WTC11 (cell line): ENCODE results near the gene PRAC2.

Experiments
- NFYB ChIP-seq: sonication (generic); formaldehyde crosslinking; conservative IDR thresholded peaks from 2 replicates; pipeline ENCODE4 v1.8.0; 2022; ENCODE audit warnings: low read depth, missing genetic modification reagents
- SP1 ChIP-seq: sonication (generic); formaldehyde crosslinking; conservative IDR thresholded peaks from 2 replicates; pipeline ENCODE4 v1.8.1; 2022; ENCODE audit warnings: missing genetic modification reagents
- TCF7 ChIP-seq: sonication (generic); formaldehyde crosslinking; IDR thresholded peaks from 2 replicates; pipeline ENCODE4 v1.8.0; 2022; ENCODE audit warnings: mild to moderate bottlenecking, low read depth, missing genetic modification reagents, moderate library complexity
- ZNF138 ChIP-seq: sonication (generic); formaldehyde crosslinking; conservative IDR thresholded peaks from 2 replicates; pipeline ENCODE4 v1.8.1; 2022; ENCODE audit warnings: mild to moderate bottlenecking, moderate library complexity, missing genetic modification reagents
- ZNF317 ChIP-seq: sonication (generic); formaldehyde crosslinking; IDR thresholded peaks from 2 replicates; pipeline ENCODE4 v1.8.1; 2023; ENCODE audit warnings: low read depth, mild to moderate bottlenecking, moderate library complexity, missing genetic modification reagents, borderline replicate concordance
- TF ChIP-seq, protein P1 (sequence below): sonication (generic); formaldehyde crosslinking; IDR thresholded peaks from 2 replicates; pipeline ENCODE4 v1.8.1; 2022; ENCODE audit warnings: low read depth, missing genetic modification reagents, borderline replicate concordance
- TF ChIP-seq, protein P2 (sequence below): fragments of 200-600 bp; IDR thresholded peaks from 2 replicates; pipeline ENCODE4 v1.8.0; 2022; ENCODE audit warnings: antibody characterized with exemption
- TF ChIP-seq, protein P3 (sequence below): fragments of 250-450 bp; sonication (Bioruptor Pico); IDR thresholded peaks from 2 replicates; pipeline ENCODE4 v1.9.0; 2021; ENCODE audit warnings: mild to moderate bottlenecking
- TF ChIP-seq, protein P4 (sequence below): sonication (generic); formaldehyde crosslinking; IDR thresholded peaks from 2 replicates; pipeline ENCODE4 v1.8.1; 2023; ENCODE audit warnings: mild to moderate bottlenecking, missing genetic modification reagents
- TF ChIP-seq, protein P5 (sequence below): sonication (generic); formaldehyde crosslinking; IDR thresholded peaks from 2 replicates; pipeline ENCODE4 v1.8.1; 2023; ENCODE audit warnings: mild to moderate bottlenecking, missing genetic modification reagents, moderate library complexity
- TF ChIP-seq, protein P6 (sequence below): sonication (generic); formaldehyde crosslinking; IDR thresholded peaks from 2 replicates; pipeline ENCODE4 v1.8.1; 2022; ENCODE audit warnings: missing genetic modification reagents, borderline replicate concordance

DNA sequence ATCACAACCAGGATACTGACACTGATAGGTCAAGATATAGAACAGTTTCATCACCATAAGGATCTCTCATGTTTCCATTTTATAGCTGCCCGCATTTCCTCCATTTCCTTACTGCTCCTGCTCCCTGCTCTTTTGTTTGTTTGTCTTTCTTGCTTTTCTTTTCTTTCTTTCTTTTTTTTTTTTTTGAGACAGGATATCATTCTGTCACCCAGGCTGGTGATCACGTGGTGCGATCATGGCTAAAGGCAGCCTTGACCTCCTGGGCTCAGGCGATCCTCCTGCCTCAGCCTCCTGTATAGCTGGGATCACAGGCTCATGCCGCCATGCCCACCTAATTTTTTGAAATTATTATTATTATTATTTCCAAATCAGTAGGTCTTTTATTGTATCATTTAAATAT, 32.3 kb upstream of the PRAC2 start:
- TF ChIP-seq SP1 (no peak), ZNF138 (CRISPR knock-in tag) (no peak), NFYB (CRISPR knock-in tag) (no peak), TCF7 (no peak), ZNF317 (CRISPR knock-in tag) (no peak)
- TF ChIP-seq, protein P1, sequence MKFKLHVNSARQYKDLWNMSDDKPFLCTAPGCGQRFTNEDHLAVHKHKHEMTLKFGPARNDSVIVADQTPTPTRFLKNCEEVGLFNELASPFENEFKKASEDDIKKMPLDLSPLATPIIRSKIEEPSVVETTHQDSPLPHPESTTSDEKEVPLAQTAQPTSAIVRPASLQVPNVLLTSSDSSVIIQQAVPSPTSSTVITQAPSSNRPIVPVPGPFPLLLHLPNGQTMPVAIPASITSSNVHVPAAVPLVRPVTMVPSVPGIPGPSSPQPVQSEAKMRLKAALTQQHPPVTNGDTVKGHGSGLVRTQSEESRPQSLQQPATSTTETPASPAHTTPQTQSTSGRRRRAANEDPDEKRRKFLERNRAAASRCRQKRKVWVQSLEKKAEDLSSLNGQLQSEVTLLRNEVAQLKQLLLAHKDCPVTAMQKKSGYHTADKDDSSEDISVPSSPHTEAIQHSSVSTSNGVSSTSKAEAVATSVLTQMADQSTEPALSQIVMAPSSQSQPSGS (CRISPR knock-in tag) = no peak
- TF ChIP-seq, protein P2, sequence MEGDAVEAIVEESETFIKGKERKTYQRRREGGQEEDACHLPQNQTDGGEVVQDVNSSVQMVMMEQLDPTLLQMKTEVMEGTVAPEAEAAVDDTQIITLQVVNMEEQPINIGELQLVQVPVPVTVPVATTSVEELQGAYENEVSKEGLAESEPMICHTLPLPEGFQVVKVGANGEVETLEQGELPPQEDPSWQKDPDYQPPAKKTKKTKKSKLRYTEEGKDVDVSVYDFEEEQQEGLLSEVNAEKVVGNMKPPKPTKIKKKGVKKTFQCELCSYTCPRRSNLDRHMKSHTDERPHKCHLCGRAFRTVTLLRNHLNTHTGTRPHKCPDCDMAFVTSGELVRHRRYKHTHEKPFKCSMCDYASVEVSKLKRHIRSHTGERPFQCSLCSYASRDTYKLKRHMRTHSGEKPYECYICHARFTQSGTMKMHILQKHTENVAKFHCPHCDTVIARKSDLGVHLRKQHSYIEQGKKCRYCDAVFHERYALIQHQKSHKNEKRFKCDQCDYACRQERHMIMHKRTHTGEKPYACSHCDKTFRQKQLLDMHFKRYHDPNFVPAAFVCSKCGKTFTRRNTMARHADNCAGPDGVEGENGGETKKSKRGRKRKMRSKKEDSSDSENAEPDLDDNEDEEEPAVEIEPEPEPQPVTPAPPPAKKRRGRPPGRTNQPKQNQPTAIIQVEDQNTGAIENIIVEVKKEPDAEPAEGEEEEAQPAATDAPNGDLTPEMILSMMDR = no peak
- TF ChIP-seq, protein P3, sequence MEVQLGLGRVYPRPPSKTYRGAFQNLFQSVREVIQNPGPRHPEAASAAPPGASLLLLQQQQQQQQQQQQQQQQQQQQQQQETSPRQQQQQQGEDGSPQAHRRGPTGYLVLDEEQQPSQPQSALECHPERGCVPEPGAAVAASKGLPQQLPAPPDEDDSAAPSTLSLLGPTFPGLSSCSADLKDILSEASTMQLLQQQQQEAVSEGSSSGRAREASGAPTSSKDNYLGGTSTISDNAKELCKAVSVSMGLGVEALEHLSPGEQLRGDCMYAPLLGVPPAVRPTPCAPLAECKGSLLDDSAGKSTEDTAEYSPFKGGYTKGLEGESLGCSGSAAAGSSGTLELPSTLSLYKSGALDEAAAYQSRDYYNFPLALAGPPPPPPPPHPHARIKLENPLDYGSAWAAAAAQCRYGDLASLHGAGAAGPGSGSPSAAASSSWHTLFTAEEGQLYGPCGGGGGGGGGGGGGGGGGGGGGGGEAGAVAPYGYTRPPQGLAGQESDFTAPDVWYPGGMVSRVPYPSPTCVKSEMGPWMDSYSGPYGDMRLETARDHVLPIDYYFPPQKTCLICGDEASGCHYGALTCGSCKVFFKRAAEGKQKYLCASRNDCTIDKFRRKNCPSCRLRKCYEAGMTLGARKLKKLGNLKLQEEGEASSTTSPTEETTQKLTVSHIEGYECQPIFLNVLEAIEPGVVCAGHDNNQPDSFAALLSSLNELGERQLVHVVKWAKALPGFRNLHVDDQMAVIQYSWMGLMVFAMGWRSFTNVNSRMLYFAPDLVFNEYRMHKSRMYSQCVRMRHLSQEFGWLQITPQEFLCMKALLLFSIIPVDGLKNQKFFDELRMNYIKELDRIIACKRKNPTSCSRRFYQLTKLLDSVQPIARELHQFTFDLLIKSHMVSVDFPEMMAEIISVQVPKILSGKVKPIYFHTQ = no peak
- TF ChIP-seq, protein P4, sequence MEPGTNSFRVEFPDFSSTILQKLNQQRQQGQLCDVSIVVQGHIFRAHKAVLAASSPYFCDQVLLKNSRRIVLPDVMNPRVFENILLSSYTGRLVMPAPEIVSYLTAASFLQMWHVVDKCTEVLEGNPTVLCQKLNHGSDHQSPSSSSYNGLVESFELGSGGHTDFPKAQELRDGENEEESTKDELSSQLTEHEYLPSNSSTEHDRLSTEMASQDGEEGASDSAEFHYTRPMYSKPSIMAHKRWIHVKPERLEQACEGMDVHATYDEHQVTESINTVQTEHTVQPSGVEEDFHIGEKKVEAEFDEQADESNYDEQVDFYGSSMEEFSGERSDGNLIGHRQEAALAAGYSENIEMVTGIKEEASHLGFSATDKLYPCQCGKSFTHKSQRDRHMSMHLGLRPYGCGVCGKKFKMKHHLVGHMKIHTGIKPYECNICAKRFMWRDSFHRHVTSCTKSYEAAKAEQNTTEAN (CRISPR knock-in tag) = no peak
- TF ChIP-seq, protein P5, sequence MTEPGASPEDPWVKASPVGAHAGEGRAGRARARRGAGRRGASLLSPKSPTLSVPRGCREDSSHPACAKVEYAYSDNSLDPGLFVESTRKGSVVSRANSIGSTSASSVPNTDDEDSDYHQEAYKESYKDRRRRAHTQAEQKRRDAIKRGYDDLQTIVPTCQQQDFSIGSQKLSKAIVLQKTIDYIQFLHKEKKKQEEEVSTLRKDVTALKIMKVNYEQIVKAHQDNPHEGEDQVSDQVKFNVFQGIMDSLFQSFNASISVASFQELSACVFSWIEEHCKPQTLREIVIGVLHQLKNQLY = no peak
- TF ChIP-seq, protein P6, sequence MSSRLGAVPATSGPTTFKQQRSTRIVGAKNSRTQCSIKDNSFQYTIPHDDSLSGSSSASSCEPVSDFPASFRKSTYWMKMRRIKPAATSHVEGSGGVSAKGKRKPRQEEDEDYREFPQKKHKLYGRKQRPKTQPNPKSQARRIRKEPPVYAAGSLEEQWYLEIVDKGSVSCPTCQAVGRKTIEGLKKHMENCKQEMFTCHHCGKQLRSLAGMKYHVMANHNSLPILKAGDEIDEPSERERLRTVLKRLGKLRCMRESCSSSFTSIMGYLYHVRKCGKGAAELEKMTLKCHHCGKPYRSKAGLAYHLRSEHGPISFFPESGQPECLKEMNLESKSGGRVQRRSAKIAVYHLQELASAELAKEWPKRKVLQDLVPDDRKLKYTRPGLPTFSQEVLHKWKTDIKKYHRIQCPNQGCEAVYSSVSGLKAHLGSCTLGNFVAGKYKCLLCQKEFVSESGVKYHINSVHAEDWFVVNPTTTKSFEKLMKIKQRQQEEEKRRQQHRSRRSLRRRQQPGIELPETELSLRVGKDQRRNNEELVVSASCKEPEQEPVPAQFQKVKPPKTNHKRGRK (CRISPR knock-in tag) = no peak
